ENCODE results near the gene KLF13. TPM values are rescaled to one million over a fixed set of nuclear protein-coding genes. Genes with fewer than 3 reads are reported as not detected.

The KLF13 gene
- total RNA-seq, 1 experiment from 2014 or later: 14.1 TPM

DNA sequence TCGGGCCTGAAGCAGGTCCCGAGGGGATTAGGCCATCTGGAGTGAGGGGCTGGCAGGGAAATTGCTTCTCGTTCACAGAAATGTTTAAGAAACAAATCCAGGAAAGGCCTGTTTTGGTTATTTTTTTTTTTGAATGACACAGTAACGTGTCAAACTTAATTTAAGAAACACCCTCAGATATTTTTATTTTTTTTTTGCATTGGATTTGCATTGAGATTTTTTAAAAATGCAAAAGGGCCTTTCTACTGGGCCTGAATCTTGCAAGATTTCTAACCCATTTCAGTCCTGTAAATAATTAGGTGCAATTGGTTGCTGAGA is 25.0 kb upstream of the KLF13 start:
- DNase-seq: no peak
- no peaks in the 10 kb centered on the region for H3K27me3 Mint-ChIP-seq (ENCODE audit: unreplicated experiment)
- H3K4me3 Mint-ChIP-seq (ENCODE audit: low read depth, unreplicated experiment): no peak overlapping the region
- TF ChIP-seq, protein P1, sequence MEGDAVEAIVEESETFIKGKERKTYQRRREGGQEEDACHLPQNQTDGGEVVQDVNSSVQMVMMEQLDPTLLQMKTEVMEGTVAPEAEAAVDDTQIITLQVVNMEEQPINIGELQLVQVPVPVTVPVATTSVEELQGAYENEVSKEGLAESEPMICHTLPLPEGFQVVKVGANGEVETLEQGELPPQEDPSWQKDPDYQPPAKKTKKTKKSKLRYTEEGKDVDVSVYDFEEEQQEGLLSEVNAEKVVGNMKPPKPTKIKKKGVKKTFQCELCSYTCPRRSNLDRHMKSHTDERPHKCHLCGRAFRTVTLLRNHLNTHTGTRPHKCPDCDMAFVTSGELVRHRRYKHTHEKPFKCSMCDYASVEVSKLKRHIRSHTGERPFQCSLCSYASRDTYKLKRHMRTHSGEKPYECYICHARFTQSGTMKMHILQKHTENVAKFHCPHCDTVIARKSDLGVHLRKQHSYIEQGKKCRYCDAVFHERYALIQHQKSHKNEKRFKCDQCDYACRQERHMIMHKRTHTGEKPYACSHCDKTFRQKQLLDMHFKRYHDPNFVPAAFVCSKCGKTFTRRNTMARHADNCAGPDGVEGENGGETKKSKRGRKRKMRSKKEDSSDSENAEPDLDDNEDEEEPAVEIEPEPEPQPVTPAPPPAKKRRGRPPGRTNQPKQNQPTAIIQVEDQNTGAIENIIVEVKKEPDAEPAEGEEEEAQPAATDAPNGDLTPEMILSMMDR (IDR thresholded peaks at IDR 0.05; ENCODE audit: unreplicated experiment): no peak
- intact Hi-C loops (cut with micrococcal nuclease; ENCODE audit: unreplicated experiment): no loop called here
- no peaks in the 10 kb centered on the region for H3K9me3 Mint-ChIP-seq (ENCODE audit: low read depth, unreplicated experiment)
- no TSS peak for BruUV-seq (replicated peaks)
- H3K27ac Mint-ChIP-seq (ENCODE audit: unreplicated experiment): no peak overlapping the region
- no peaks in the 10 kb centered on the region for H3K4me1 Mint-ChIP-seq (ENCODE audit: low read depth, unreplicated experiment)
- no peaks in the 10 kb centered on the region for H3K36me3 Mint-ChIP-seq (ENCODE audit: insufficient read depth, unreplicated experiment)
- CTCF ChIA-PET: no interaction called here

DNA sequence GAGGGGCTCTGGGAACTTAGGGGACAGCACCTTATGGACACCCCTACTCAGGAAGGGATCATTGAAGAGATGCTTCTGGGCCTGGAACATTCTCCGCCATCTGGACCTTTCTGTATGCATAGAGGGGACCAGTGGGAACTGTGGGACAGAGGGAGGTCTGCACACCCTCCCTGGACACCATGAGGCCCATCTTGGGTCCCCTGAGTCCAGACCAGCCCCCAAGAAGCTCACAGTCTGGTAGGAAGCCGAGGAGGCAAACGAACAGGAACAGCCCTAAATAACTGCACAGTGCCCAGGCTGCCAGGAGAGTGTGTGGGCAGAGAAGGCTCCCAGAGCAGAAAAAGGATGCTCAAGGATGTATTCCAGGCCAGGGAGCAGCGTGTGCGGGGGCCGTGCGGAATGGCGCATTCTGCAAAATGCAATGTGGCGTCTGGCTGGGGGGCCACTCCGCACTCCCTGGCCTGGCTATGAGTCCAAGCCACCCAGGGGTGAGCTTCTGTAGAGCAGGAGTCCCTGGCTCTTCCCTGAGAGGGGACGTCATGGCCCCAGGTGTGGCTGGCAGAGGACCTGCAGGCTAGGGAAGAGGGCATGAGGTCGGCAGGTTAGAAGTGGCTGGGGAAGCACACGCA is 24.5 kb upstream of the KLF13 start:
- CTCF ChIA-PET: no interaction called here
- no TSS peak for BruUV-seq (replicated peaks)
- no peaks in the 10 kb centered on the region for H3K9me3 Mint-ChIP-seq (ENCODE audit: low read depth, unreplicated experiment)

DNA sequence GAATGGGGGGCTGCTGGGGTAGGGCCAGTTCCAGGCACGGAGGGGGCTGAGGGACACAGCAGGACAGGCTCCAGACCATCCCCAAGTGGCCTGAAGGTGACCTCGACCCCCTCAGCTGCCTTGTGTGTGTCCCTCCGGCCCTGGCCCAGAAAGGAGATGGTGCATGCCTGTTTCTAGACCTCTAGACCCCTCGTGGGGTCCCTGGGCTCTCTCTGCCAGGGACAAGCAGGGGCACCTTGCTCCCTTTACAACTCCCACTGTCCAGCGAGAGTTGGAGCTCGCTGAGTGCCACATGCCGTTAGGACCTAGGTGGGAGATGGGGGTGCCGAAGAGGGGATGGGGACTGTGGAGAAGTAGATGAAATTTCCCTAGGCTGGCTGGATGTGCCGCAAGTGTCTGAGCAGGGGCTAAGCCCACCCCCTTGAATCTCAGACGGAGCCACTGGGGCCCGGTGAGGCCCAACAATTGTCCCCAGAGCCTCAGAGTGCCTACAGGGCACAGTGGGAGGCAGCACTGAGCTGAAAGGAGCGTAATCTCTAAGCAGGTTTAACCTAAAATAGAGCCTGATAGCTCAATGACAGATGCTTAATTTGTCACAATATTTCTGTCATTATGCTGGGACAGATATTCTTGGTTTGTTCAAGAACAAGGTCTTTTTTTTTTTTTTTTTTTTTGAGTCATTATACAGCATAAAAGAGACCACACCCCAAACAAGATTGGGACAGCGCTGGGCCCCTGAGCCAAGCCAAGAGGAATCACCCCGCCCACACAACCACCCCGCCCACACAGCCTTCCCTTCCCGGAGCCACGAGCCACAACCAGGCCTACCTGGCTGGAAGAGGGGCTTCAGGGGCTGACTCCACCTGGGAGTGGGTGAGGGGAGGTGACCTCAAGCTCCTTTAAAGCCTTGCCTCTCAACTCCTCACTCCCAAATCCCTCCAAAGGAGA is 23.6 kb upstream of the KLF13 start:
- no peaks in the 10 kb centered on the region for H3K27me3 Mint-ChIP-seq (ENCODE audit: unreplicated experiment)
- H3K4me3 Mint-ChIP-seq (ENCODE audit: low read depth, unreplicated experiment): no peak overlapping the region
- CTCF ChIA-PET: interaction anchor here (0.7 kb wide), 1 partner anchor 119 kb away, joined by 3 read pairs; no protein-coding TSS in a partner anchor
- no peaks in the 10 kb centered on the region for H3K9me3 Mint-ChIP-seq (ENCODE audit: low read depth, unreplicated experiment)
- H3K27ac Mint-ChIP-seq (ENCODE audit: unreplicated experiment): no peak overlapping the region
- TF ChIP-seq, protein P1 (IDR thresholded peaks at IDR 0.05; ENCODE audit: unreplicated experiment): no peak
- no peaks in the 10 kb centered on the region for H3K36me3 Mint-ChIP-seq (ENCODE audit: insufficient read depth, unreplicated experiment)
- H3K4me1 Mint-ChIP-seq (ENCODE audit: low read depth, unreplicated experiment): no peaks in the 10 kb centered on the region
- intact Hi-C loops (cut with micrococcal nuclease; ENCODE audit: unreplicated experiment): no loop called here
- no TSS peak for BruUV-seq (replicated peaks)
- DNase-seq: no peak

More for the DNA sequence above, 24.5 kb upstream of the KLF13 start:
- Mint-ChIP-seq H3K4me1 (ENCODE audit: low read depth, unreplicated experiment) (no peaks in the 10 kb centered on the region), H3K27me3 (ENCODE audit: unreplicated experiment) (no peaks in the 10 kb centered on the region), H3K36me3 (ENCODE audit: insufficient read depth, unreplicated experiment) (no peaks in the 10 kb centered on the region), H3K4me3 (ENCODE audit: low read depth, unreplicated experiment) (no peak overlapping the region), H3K27ac (ENCODE audit: unreplicated experiment) (no peak overlapping the region)
- no peak for DNase-seq
- intact Hi-C loops (cut with micrococcal nuclease; ENCODE audit: unreplicated experiment): no loop called here
- TF ChIP-seq, protein P1 (IDR thresholded peaks at IDR 0.05; ENCODE audit: unreplicated experiment): no peak

GRCh38 chr15:31303726-31304648 is 22.6 kb upstream of the KLF13 start:
- DNase-seq: no peak
- H3K9me3 Mint-ChIP-seq (ENCODE audit: low read depth, unreplicated experiment): no peaks in the 10 kb centered on the region
- CTCF ChIA-PET: interaction anchor here (0.6 kb wide), 1 partner anchor 184 kb away, joined by 3 read pairs; no protein-coding TSS in a partner anchor
- TF ChIP-seq, protein P1 (IDR thresholded peaks at IDR 0.05; ENCODE audit: unreplicated experiment): no peak
- H3K4me1 Mint-ChIP-seq (ENCODE audit: low read depth, unreplicated experiment): no peaks in the 10 kb centered on the region
- no peak overlapping the region for H3K4me3 Mint-ChIP-seq (ENCODE audit: low read depth, unreplicated experiment)
- intact Hi-C loops (cut with micrococcal nuclease; ENCODE audit: unreplicated experiment): no loop called here
- H3K27ac Mint-ChIP-seq (ENCODE audit: unreplicated experiment): no peak overlapping the region
- H3K27me3 Mint-ChIP-seq (ENCODE audit: unreplicated experiment): no peaks in the 10 kb centered on the region
- no peaks in the 10 kb centered on the region for H3K36me3 Mint-ChIP-seq (ENCODE audit: insufficient read depth, unreplicated experiment)
- BruUV-seq (replicated peaks): no TSS peak
